Right ventricle myocardium inferior (tissue), 1 donor: ENCODE data around the gene ECEL1. TPM values are rescaled to one million over a fixed set of nuclear protein-coding genes. Genes with fewer than 3 reads are reported as not detected.

Source experiments
- ATAC-seq: fragments of 200-7000 bp; cut with Tn5 transposase; one replicate; pipeline ENCODE4 v1.9.1; 2020; ENCODE audit warnings: mild to moderate bottlenecking, moderate library complexity
- DNase-seq: peaks from one replicate; pipeline ENCODE4 v3.0.0; 2021; ENCODE audit errors: missing footprints
- intact Hi-C: fragments of 100-400 bp; cut with DNase I; formaldehyde crosslinking; loops from one replicate; pipeline ENCODE4 v1.11.0; 2022
- total RNA-seq: library from RNA; stranded (reverse); fragmentation: NEBNext Ultra II Directional; extraction: Animal tissue kit (Norgen Biotek cat#: 25700); gene quantifications from one replicate; pipeline ENCODE4 v1.2.1, GENCODE V29; 2021
- donor health status: DM: no; HTN: yes; CAD: no; lungs with severe emphysema.

Gene ECEL1
- total RNA-seq, 1 donor from 2014 or later: not detected

DNA sequence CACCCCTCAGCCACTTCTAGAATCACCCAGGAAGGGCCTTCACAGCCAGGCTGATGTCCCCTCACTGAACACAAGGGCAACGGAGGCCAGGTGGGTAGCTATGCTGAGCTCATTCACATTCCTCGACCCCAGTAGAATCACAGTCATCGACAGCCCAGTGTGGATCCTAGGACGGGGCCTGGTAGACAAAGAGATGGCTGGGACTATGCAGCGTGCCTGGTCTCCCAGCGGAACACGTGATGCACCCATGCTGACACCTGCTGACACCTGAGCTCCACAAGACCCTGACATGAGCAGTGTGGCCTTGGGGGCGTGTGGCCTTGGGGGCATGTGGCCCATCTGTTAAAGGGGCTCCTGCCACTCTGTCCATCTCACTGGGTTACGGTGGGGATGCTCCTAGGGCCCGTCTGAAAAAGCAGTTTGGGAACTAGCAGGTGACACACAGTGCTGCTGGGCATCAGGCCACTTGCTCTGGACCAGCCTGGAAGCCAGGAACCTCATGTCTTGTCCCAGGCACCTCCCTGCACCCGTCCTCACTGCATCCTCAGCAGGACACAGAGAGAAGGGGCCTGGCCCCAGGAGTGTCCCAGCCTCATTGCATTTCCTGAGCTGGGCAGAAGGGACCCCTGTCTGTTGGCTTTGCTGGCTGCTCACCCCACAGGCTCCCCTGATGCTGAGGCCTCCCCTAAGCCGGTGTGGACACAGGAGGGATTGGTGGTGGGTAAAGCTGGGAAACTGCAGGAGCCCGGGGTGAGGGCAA lies 9.7 kb downstream of the ECEL1 start:
- ATAC-seq (no peak), DNase-seq (no peak)

DNA sequence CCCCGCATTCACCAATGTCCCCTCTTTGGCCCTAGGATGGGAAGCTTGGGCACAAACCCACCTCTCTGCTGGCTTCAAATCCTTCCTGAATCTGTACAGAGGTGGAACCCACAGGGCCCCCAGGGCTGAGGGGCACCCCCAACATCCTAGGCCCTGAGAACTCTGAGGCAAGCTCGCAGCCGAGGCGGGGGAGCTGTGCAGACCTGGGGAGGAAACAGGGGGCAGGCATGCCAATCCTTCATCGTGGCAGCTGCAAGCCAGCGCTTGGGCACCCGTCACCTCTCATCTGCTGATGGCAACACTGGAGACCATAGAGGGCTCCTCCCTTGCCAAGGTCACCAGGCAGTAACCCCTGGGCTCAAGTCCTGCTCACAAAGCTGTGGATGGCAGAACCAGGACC lies 10.8 kb downstream of the ECEL1 start:
- intact Hi-C loops: no loop called here
- DNase-seq (no peak), ATAC-seq (no peak)

More for the DNA sequence above, 9.7 kb downstream of the ECEL1 start:
- intact Hi-C loops: no loop called here

DNA sequence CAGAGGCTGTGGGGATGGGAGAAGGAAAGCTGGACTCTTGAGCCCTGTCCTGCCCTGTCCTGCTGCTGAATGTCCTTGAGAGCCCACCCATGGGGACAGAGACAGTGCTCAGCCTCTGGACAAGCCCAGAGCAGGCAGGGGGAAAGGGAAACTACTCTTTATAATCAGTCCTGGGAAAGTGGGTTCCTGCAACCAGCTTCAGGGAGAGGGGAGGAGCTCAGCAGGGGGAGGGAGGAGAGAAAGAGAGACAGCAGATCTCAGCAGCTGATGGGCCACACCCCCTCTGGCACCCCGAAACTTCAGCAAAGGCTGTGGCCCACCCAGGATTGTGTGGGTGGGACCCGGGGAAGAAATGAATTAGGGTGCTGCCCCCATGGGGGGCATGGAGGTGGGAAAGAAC lies 11.6 kb downstream of the ECEL1 start:
- DNase-seq: no peak
- intact Hi-C loops: no loop called here

DNA sequence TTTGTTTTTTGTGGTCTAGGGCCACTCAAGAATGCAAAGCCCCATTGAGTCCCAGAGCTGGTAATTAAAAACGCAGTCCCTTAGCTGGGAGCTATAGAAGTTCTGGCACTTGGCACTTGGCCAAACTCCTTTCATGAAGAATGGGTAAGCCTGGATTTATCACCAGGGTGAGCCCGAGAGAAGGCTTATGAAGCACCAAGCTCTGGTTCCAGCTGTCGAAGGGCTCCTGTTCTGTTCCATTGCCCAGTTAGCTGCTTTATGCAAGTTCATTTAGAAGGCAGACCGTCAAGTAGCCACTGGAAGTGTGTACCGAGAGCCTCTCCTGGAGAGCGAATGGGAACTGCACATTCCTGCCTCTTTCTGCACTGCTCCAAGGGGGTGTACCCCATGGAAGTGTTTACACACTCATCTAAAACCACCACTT lies 14.2 kb downstream of the ECEL1 start:
- no peak for ATAC-seq
- no peak for DNase-seq
- intact Hi-C loops: no loop called here

More for the DNA sequence above, 11.6 kb downstream of the ECEL1 start:
- ATAC-seq: no peak

DNA sequence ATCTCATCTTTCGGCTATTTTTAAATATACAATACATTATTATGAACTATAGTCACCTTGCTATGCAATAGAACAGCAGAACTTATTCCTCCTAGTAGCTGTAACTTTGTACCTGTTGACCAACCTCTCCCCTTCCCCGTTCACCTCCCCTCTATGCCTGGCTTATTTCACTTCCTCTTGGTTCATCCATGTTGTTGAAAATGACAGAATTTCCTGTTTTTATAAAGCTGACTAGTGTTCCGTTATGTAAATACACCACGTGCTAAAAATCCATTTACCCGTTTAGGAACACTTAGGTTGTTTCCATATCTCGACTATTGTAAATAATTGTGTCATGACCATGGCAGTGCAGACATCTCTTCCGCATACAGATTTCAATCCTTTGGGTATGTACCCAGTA lies 21.4 kb downstream of the ECEL1 start:
- intact Hi-C loops: no loop called here
- no peak for ATAC-seq
- DNase-seq: no peak

DNA sequence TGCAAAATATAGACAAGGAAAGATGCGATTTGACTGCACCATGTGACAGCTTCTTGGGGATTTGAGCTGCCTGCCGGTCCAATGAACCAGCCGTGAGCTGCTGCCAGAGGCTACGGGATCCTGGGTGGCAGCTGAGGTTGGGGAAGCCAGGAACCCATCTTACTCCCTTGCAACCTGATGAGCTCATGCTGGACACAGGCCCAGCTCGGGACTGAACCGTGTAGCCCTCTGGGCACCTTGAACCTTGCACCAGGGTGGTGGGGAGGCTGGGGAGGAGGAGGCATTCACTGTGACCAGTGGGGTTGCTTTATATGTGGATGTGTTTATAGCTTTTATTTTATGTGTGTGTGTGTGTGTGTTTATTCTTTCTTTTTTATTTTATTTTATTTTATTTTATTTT lies 22.6 kb downstream of the ECEL1 start:
- DNase-seq (no peak), ATAC-seq (no peak)
- intact Hi-C loops: no loop called here

DNA sequence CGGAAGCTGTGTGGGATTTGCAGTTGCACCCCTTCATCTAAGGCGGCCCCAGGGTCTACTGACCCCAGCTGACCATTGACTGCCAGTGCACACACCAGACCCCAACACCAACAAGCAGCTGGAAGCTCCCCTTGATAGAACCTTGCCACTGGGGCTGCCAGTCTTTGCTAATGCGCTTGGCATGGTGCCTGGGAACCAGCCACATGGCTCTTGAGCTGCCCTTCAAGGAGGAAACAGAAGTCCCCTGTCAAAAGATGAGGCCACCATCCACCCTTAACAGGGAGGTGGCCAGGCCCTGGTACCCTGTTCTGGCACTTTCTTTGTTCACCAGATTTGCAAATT lies 23.1 kb downstream of the ECEL1 start:
- ATAC-seq (no peak), DNase-seq (no peak)
- intact Hi-C loops: no loop called here

DNA sequence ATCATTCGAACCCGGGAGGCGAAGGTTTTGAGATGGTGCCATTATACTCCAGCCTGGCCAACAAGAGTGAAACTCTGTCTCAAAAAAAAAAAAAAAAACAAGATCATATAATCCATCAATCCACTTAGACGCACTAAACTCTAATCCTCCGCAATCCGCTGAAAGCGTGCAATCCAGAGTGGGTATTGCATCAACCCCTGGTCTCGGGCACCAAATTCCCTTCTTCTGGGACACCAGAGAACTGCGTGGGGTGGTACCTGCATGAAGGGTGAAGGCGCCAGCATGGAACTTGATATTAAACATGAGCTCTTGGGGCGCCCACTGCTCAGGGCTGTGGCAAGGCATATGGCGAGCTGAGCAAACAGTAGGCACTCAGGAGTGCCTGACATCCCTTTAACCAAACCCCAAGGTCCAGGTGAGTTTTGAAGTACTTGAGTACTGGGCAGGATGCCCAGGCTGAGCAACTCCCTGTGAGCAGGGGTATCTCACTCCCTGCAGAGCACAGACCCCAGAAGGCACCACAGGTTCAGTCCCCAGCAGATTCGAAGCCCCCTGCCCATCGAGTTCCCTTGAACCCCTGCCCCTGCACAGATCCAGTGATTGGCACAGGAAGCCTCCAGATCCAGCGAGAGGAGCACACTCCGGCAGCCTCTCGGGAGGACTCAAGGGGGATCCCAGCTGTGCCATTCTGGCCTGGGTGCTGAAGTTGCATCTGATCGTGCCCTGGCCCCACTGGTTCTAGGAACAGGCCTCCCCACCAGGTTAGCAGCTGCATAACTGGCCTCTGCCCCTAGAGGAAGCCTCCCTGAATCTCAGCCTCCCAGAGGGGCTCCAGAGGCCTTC lies 23.7 kb downstream of the ECEL1 start:
- no peak for DNase-seq
- ATAC-seq: no peak
- intact Hi-C loops: no loop called here

DNA sequence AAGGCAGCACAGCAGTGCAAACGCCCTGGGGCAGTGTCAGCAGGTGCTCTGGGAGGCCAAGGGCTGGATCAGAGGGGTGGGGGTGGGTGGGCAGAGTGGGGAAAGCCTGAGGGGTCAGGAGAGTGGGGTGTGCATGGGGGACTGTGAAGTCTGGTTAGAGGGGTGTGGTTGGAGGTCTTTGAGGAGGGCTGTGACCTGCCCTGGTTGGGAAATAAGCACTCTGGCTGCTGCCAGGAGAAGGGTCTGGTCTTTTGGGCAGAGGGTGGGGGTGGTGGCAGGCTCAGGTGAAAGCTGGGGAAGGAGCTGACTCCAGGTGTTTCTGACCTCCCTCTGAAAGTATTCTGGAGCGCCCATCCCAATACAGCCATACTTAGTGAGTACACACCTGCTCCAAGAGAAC lies 27.5 kb downstream of the ECEL1 start:
- DNase-seq: no peak
- ATAC-seq: no peak
- intact Hi-C loops: no loop called here

DNA sequence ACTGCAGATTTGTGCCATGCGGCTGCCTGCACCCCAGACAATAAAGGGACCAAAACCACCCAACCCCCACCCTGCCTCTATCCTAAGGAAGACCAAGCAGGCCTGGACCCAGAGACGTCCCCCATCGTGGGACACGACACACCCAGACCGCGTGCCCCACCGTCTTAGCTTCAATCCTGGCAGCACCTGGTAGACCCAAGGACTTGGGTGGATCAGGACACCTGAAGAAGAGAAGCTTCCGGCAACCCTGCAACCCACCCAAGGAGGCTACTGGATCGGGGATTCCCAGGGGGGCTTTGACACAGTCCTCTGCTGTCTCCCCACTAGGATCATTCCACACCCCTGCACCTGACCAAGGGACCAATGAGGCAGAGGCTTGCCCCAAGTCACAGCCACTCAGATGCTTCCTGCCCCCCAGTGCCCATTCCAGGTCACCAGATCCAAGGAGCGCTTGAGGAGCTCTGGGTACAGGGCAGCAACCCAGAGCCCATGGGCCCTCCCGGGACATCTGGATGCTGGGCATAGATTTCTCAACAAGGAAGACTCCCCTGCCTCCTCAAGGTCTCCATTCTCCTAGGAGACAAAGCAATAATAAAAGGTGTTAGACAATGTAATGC lies 28.1 kb downstream of the ECEL1 start:
- DNase-seq: no peak
- intact Hi-C loops: no loop called here
- no peak for ATAC-seq

DNA sequence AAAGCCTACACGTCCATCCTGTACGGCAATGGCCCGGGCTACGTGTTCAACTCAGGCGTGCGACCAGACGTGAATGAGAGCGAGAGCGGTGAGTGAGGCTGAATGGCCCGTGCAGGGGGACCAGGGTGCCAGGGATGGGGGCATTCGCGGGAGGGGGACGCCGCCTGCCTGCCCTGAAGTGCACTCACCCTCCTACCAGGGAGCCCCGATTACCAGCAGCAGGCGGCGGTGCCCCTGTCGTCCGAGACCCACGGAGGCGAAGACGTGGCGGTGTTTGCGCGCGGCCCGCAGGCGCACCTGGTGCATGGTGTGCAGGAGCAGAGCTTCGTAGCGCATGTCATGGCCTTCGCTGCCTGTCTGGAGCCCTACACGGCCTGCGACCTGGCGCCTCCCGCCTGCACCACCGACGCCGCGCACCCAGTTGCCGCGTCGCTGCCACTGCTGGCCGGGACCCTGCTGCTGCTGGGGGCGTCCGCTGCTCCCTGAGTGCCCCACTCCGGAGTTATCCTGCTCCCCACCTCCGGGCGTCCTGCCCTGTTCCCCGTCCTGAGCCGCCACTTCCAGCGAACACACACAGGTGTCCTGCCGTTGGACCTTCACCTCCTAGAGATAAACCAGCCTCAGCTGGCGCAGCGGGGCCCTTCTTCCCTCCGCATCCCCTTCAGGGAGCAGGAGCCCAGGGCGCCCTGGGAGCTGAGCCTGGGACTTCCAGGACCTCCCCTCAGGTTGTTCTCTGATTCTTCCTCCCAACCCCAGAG lies 28.8 kb downstream of the ECEL1 start:
- ATAC-seq (no peak), DNase-seq (no peak)
- intact Hi-C loops: no loop called here

DNA sequence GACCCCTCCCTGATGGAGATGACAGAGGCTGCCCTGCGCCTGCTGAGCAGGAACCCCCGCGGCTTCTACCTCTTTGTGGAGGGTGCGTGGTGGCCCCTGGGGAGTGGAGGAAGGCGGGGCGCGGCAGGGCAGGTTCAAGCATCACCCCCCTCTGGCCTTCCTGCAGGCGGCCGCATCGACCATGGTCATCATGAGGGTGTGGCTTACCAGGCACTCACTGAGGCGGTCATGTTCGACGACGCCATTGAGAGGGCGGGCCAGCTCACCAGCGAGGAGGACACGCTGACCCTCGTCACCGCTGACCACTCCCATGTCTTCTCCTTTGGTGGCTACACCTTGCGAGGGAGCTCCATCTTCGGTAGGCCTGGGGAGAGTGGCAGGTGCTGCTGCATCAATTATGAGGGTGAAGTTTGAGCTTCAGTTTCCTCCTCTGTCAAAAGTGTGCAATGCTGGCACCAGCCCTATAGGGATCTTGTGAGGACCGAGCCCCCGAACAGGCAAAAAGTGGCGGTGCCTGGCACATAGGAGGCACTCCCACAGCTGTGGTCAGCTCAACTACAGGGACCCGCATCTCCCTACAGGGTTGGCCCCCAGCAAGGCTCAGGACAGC lies 29.5 kb downstream of the ECEL1 start:
- ATAC-seq (no peak), DNase-seq (no peak)
- intact Hi-C loops: no loop called here

DNA sequence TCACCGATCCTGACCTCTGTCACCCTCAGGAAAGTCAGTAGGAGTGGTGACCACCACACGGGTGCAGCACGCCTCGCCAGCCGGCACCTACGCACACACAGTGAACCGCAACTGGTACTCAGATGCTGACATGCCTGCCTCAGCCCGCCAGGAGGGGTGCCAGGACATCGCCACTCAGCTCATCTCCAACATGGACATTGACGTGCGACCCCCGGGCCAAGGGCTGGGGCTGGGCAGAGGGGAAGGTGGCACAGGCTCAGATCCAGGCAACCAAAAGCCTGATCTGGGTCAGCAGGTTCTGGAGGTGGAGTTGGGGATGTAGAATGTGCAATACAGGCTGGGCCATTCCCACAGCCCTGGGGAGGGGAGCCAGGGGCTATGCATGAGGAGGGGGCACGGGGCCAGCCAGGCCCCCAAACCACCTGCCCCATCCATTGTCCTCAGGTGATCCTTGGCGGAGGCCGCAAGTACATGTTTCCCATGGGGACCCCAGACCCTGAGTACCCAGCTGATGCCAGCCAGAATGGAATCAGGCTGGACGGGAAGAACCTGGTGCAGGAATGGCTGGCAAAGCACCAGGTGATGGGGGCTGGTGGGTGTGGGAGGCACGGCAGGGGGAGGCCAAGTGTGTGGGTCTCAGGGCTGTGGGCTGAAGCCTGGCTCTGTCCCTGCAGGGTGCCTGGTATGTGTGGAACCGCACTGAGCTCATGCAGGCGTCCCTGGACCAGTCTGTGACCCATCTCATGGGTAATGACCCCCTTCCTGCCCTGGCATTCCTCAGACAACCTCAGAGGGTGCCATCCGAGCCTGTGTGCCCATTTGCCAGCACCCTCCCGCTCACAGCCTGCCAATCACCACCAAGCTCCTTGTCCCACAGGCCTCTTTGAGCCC lies 30.3 kb downstream of the ECEL1 start:
- intact Hi-C loops: no loop called here
- DNase-seq (no peak), ATAC-seq (no peak)

DNA sequence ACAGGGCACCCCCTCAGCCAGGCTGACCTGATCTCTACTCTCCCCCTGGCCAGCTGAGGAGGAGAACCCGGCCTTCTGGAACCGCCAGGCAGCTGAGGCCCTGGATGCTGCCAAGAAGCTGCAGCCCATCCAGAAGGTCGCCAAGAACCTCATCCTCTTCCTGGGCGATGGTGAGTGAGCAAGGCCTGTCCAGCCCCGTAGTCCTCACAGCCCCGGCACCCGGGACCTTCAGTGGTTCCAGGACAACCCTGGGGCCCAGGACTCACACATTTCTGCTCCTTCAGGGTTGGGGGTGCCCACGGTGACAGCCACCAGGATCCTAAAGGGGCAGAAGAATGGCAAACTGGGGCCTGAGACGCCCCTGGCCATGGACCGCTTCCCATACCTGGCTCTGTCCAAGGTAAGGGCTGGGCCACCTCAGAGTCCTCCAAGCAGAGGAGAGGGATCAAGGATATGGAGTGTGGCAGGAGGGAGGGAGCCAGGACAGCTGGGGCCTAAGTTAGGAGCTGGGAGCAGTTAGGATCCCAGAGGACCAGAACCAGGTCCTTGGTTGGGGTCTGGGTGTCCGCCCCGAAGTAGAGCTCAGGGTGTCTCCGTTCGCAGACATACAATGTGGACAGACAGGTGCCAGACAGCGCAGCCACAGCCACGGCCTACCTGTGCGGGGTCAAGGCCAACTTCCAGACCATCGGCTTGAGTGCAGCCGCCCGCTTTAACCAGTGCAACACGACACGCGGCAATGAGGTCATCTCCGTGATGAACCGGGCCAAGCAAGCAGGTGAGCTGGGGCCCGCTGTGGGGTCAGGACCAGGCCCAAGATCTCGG lies 31.1 kb downstream of the ECEL1 start:
- intact Hi-C loops: no loop called here
- no peak for ATAC-seq
- no peak for DNase-seq

DNA sequence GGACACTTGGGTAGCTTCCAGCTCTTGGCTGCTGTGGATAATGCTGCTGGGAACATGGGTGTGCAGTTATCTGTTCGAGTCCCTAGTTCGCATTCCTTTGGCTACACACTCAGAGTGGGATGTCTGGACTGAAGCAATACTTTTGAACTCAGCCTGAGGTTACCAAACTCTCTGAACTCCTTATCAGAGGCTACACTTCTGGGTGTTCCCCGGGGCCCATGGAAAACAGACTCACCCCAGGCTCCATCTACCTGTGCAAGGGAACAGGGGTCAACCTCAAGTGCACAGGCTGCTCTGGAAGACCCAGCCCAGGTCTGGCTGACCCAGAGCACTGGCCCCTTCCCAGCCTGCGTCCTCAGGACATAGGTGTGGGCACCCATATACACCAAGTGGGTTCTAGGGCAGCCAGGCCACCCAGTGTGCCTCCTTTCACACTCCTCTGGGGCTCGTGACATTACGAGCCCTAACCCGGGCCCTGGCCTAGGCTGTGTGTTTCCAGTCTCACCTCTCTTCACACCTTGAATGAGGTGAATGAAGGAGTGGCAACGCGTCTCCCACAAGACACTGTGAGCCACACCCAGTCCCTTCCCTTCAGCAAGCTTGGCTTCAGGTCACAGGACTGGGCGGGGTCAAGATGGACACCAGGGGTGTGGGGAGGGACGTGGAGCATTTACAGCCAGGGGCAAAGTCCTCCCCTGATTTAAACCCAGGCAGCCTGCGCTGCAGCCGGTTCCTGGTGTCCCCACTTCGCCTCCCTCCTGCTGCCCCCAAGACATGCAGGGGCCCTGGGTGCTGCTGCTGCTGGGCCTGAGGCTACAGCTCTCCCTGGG lies 32.0 kb downstream of the ECEL1 start, which contains the start of gene ALPI:
Gene ALPI, plus strand, starts transcription at position 728 of the 830 bp plus-strand sequence. Its CDS starts 47 bp downstream, at position 775.
- intact Hi-C loops: no loop called here
- no peak for ATAC-seq
- no peak for DNase-seq

DNA sequence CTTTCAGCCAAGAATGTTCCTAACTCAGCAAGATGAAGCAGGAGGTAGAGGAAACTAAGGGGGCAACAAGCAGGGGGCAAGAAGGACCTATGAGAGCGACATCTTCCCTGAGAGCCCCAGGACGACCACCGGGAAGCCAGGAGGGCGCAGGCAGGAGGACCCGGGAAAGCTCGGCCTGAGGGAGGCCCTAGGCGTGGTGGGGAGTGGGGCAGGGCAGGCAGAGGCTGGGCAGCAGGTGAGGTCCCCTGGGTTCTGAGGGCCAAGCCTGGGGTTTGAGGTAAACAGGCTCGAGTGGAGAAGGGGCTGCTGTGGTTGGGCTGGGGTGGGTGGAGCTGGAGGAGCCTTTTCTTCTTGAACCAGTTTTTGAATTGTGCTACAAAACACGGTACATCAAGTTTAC lies 33.0 kb downstream of the ECEL1 start:
- no peak for ATAC-seq
- DNase-seq: no peak
- intact Hi-C loops: no loop called here
